Measurements from ENCODE around the gene PSME1.

Gene PSME1

DNA sequence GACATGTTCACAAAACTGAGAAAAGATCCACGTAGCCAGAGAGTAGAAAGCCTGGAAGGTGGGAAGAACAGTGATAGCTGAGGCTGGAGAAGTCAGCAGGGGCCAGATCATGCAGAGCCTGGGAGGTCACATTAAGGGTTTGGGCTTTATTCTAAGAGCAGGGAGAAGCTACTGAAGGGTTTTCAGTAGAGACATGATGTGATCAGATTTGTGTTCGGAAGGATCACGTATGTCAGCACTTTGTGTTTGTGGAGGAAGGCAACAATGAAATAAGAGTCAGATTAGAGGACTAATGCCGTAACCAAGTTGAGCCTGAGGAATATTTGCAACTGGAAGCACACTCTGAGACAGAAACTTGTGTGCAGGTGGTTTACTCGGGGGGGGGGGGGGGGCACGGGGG lies 46.1 kb upstream of the PSME1 start:
- peaks cover 4% of the 10 kb centered on the region; the same call in 1 of the 2 replicates for H3K79me2 ChIP-seq (ENCODE audit: insufficient read depth, low read length)
- H3K9ac ChIP-seq (ENCODE audit: low read length): no peak overlapping the region
- H3K36me3 ChIP-seq (ENCODE audit: low read length): no peaks in the 10 kb centered on the region
- H3K27me3 ChIP-seq (ENCODE audit: low read length): no peaks in the 10 kb centered on the region
- no peak overlapping the region for H3K4me2 ChIP-seq (ENCODE audit: low read depth, low read length, poor library complexity, severe bottlenecking)
- no peaks in the 10 kb centered on the region for H4K20me1 ChIP-seq (ENCODE audit: low read depth, low read length)
- TF ChIP-seq, protein P1, sequence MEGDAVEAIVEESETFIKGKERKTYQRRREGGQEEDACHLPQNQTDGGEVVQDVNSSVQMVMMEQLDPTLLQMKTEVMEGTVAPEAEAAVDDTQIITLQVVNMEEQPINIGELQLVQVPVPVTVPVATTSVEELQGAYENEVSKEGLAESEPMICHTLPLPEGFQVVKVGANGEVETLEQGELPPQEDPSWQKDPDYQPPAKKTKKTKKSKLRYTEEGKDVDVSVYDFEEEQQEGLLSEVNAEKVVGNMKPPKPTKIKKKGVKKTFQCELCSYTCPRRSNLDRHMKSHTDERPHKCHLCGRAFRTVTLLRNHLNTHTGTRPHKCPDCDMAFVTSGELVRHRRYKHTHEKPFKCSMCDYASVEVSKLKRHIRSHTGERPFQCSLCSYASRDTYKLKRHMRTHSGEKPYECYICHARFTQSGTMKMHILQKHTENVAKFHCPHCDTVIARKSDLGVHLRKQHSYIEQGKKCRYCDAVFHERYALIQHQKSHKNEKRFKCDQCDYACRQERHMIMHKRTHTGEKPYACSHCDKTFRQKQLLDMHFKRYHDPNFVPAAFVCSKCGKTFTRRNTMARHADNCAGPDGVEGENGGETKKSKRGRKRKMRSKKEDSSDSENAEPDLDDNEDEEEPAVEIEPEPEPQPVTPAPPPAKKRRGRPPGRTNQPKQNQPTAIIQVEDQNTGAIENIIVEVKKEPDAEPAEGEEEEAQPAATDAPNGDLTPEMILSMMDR (IDR thresholded peaks at IDR 0.05; ENCODE audit: insufficient read depth, low read length, poor library complexity, severe bottlenecking): no peak
- no peak for TF ChIP-seq EZH2phosphoT487 (conservative IDR thresholded peaks at IDR 0.05; ENCODE audit: low read length)
- no peaks in the 10 kb centered on the region for H3K9me3 ChIP-seq (ENCODE audit: insufficient read depth, low read length)
- H3K4me3 ChIP-seq (ENCODE audit: insufficient read depth, low read length, poor library complexity, severe bottlenecking): no peak overlapping the region
- peaks cover 9% of the 10 kb centered on the region for H3F3A ChIP-seq (ENCODE audit: insufficient read depth)
- no peak overlapping the region for H3K27ac ChIP-seq (ENCODE audit: low read depth, low read length)
- no peak overlapping the region for H2AFZ ChIP-seq (ENCODE audit: low read depth, low read length, severe bottlenecking)
- H3K9me2 ChIP-seq (replicated peaks; ENCODE audit: insufficient read depth, low read length): no peaks in the 10 kb centered on the region

DNA sequence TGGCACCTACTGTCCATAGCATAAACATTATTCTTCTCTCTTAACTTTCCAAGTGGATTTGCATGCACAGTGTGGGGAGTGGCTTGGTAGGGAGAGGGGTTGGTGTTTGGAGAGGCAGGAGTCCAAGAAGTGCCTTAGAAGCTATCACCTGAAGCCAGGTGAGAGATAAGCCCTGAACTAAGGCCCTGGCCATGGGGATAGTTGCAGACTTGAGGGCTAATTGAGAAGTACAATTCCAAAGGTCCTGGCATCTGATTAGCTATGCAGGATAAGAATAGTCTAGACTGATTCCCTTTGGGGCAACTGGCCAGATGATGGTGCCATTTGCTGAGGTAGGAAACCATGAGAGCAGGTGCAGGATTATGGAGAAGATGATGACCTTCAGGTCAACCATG lies 43.9 kb upstream of the PSME1 start:
- Histone ChIP-seq H3K4me3 (ENCODE audit: insufficient read depth, low read length, poor library complexity, severe bottlenecking) (no peak overlapping the region), H3F3A (ENCODE audit: insufficient read depth) (peaks cover 19% of the 10 kb centered on the region), H3K36me3 (ENCODE audit: low read length) (no peaks in the 10 kb centered on the region), H3K27me3 (ENCODE audit: low read length) (no peaks in the 10 kb centered on the region), H2AFZ (ENCODE audit: low read depth, low read length, severe bottlenecking) (no peak overlapping the region), H3K4me2 (ENCODE audit: low read depth, low read length, poor library complexity, severe bottlenecking) (no peak overlapping the region), H3K9me3 (ENCODE audit: insufficient read depth, low read length) (no peaks in the 10 kb centered on the region), H3K79me2 (ENCODE audit: insufficient read depth, low read length) (peaks cover 8% of the 10 kb centered on the region; the same call in 1 of the 2 replicates), H3K27ac (ENCODE audit: low read depth, low read length) (no peak overlapping the region), H4K20me1 (ENCODE audit: low read depth, low read length) (no peaks in the 10 kb centered on the region), H3K9me2 (replicated peaks; ENCODE audit: insufficient read depth, low read length) (no peaks in the 10 kb centered on the region), H3K9ac (ENCODE audit: low read length) (no peak overlapping the region)
- TF ChIP-seq, protein P1 (IDR thresholded peaks at IDR 0.05; ENCODE audit: insufficient read depth, low read length, poor library complexity, severe bottlenecking): no peak
- TF ChIP-seq EZH2phosphoT487 (conservative IDR thresholded peaks at IDR 0.05; ENCODE audit: low read length): no peak

DNA sequence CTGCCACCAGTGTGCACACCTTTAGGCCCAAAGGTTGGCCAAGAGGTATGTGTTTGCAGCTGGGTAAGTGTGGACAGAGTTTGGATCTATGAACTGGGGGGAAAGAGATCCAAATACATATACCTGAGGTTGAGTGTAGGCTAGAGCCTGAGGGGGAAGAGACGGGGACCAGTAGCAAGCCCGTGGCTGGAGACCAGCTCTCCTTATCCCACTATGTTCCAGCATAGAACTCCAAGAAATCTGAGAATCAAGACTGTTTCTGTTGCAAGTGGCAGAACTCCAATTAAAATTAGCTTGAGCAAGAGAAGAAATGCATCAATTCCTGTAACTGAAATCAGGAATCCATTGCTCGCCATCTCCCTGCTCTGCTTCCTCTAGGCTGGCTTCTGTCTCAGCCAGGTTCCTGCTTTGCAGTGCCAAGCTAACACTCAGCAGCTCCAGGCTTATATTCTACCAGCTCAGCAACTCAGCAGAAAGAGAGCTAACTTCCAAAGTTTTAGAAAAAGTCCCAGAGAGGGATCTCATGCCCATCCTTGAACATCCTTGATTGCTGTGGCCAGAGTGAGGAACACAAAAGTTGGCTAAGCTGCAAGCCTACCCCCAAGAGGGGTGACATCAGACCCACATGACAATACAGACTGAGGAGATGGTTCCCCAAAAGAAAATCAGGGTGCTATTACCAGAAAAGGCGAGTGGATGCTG lies 43.3 kb upstream of the PSME1 start:
- no peak overlapping the region for H3K4me3 ChIP-seq (ENCODE audit: insufficient read depth, low read length, poor library complexity, severe bottlenecking)
- H2AFZ ChIP-seq (ENCODE audit: low read depth, low read length, severe bottlenecking): no peak overlapping the region
- TF ChIP-seq, protein P1 (IDR thresholded peaks at IDR 0.05; ENCODE audit: insufficient read depth, low read length, poor library complexity, severe bottlenecking): no peak
- TF ChIP-seq EZH2phosphoT487 (conservative IDR thresholded peaks at IDR 0.05; ENCODE audit: low read length): no peak
- no peaks in the 10 kb centered on the region for H3K9me3 ChIP-seq (ENCODE audit: insufficient read depth, low read length)
- H3K79me2 ChIP-seq (ENCODE audit: insufficient read depth, low read length): peaks cover 8% of the 10 kb centered on the region; the same call in 1 of the 2 replicates
- no peak overlapping the region for H3K4me2 ChIP-seq (ENCODE audit: low read depth, low read length, poor library complexity, severe bottlenecking)
- no peaks in the 10 kb centered on the region for H3K27me3 ChIP-seq (ENCODE audit: low read length)
- no peaks in the 10 kb centered on the region for H3K36me3 ChIP-seq (ENCODE audit: low read length)
- H3F3A ChIP-seq (ENCODE audit: insufficient read depth): peaks cover 19% of the 10 kb centered on the region
- H3K27ac ChIP-seq (ENCODE audit: low read depth, low read length): peak overlapping the region; percentile 26; the same call in 1 of the 2 replicates
- H3K9ac ChIP-seq (ENCODE audit: low read length): no peak overlapping the region
- no peaks in the 10 kb centered on the region for H4K20me1 ChIP-seq (ENCODE audit: low read depth, low read length)
- no peaks in the 10 kb centered on the region for H3K9me2 ChIP-seq (replicated peaks; ENCODE audit: insufficient read depth, low read length)

Measured in SU-DHL-6 (cell line).